Measurements from ENCODE around the gene UTF1.

- TF ChIP-seq POLR2A (IDR thresholded peaks at IDR 0.05) (no peak), CTCF (IDR thresholded peaks at IDR 0.05) (no peak)
These were observed 10.0 kb downstream of the UTF1 start for GRCh38 chr10:133239990-133240389.

Measured in prostate gland (tissue), 2 donors.